ENCODE data around the gene EPO. TPM values are rescaled to one million over a fixed set of nuclear protein-coding genes. Genes with fewer than 3 reads are reported as not detected.
"Not testable (repeated sequence)": the region's sequence is repeated elsewhere in the genome, so short reads cannot be mapped to it uniquely, and the experiment has no call there.

Gene EPO
- total RNA-seq, 1 experiment from 2014 or later, result 0.44 TPM

DNA sequence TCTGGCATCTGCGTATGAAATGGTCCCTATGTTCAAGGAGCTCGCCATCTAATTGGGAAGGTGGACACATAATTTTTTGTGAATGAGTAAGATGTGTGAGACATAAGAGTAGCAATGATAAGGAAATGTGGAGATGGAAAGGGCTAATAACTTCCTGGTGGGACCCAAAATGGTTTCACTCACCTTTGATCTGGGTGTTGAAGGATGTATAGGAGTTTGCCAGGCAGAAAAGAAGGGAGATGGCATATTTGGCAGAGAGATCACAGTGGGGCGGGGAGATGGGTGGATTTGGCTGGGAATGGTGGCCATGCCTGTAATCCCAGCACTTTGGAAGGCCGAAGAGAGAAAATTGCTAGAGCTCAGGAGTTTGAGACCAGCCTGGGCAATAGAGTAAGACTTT lies 9.8 kb upstream of the EPO start:
- BruUV-seq (replicated peaks), result no TSS peak
- no peak for TF ChIP-seq EZH2 (IDR thresholded peaks at IDR 0.05; ENCODE audit: low read depth)
- TF ChIP-seq, protein P1, sequence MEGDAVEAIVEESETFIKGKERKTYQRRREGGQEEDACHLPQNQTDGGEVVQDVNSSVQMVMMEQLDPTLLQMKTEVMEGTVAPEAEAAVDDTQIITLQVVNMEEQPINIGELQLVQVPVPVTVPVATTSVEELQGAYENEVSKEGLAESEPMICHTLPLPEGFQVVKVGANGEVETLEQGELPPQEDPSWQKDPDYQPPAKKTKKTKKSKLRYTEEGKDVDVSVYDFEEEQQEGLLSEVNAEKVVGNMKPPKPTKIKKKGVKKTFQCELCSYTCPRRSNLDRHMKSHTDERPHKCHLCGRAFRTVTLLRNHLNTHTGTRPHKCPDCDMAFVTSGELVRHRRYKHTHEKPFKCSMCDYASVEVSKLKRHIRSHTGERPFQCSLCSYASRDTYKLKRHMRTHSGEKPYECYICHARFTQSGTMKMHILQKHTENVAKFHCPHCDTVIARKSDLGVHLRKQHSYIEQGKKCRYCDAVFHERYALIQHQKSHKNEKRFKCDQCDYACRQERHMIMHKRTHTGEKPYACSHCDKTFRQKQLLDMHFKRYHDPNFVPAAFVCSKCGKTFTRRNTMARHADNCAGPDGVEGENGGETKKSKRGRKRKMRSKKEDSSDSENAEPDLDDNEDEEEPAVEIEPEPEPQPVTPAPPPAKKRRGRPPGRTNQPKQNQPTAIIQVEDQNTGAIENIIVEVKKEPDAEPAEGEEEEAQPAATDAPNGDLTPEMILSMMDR (conservative IDR thresholded peaks at IDR 0.05), result no peak

DNA sequence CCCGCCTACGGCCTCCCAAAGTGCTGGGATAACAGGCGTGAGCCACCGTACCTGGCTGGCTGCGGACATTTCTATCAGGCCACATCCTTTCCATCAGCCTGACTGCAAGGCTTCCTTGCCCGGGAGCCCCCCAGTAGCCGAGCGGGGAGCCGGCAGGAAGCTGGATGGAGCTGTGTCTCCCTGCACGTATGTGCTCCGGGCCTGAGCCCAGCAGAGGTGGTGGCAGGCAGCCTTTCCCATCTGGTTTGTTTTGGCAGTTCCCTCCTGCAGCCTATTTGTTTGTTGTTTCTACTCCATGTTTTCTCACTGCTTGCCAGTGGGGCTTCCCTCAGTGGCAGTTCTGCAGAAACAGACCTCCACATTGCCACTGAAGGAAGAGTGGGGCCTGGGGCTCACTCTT lies 8.9 kb upstream of the EPO start:
- no peaks in the 10 kb centered on the region for H3K36me3 ChIP-seq (ENCODE audit: low read depth)
- H3K4me2 ChIP-seq, result no peak overlapping the region
- H3K9me3 ChIP-seq (ENCODE audit: insufficient read depth, low read depth), result no peaks in the 10 kb centered on the region
- ChIA-PET CTCF (no interaction called here), POLR2A (ENCODE audit: unreplicated experiment) (no interaction called here)
- H2AFZ ChIP-seq, result no peak overlapping the region
- no peaks in the 10 kb centered on the region for H4K20me1 ChIP-seq (ENCODE audit: insufficient read depth)
- H3K4me3 ChIP-seq, result no peak overlapping the region
- BruUV-seq (replicated peaks), result no TSS peak
- no peak for TF ChIP-seq EZH2 (IDR thresholded peaks at IDR 0.05; ENCODE audit: low read depth)
- TF ChIP-seq, protein P1 (conservative IDR thresholded peaks at IDR 0.05), result no peak
- intact Hi-C loops (cut with micrococcal nuclease; ENCODE audit: unreplicated experiment), result no loop called here
- peaks cover 17% of the 10 kb centered on the region for H3K79me2 ChIP-seq (ENCODE audit: low read depth)
- peaks cover 6% of the 10 kb centered on the region; the same call in 1 of the 2 replicates for H3K4me1 ChIP-seq (replicated peaks; ENCODE audit: insufficient read depth)
- no peaks in the 10 kb centered on the region for H3K9me2 ChIP-seq (ENCODE audit: insufficient read depth)
- H3F3A ChIP-seq (ENCODE audit: insufficient read depth, low read depth), result peaks cover 11% of the 10 kb centered on the region; the same call in 1 of the 2 replicates
- no peak for DNase-seq
- H3K27ac ChIP-seq, result no peak overlapping the region
- H3K27me3 ChIP-seq (ENCODE audit: insufficient read depth, low read depth), result no peaks in the 10 kb centered on the region

More for the DNA sequence above, 9.8 kb upstream of the EPO start:
- peaks cover 13% of the 10 kb centered on the region; the same call in 1 of the 2 replicates for H3F3A ChIP-seq (ENCODE audit: insufficient read depth, low read depth)
- ChIA-PET POLR2A (ENCODE audit: unreplicated experiment) (interaction anchor here (0.6 kb wide), 1 partner anchor 16 kb away, joined by 3 read pairs; no protein-coding TSS in a partner anchor), CTCF (no interaction called here)
- intact Hi-C loops (cut with micrococcal nuclease; ENCODE audit: unreplicated experiment), result no loop called here
- no peak overlapping the region for H2AFZ ChIP-seq
- DNase-seq, result no peak
- H3K9me3 ChIP-seq (ENCODE audit: insufficient read depth, low read depth), result no peaks in the 10 kb centered on the region
- H3K4me3 ChIP-seq, result no peak overlapping the region
- H3K27ac ChIP-seq, result no peak overlapping the region
- no peaks in the 10 kb centered on the region for H3K9me2 ChIP-seq (ENCODE audit: insufficient read depth)
- H3K79me2 ChIP-seq (ENCODE audit: low read depth), result peaks cover 22% of the 10 kb centered on the region
- H3K27me3 ChIP-seq (ENCODE audit: insufficient read depth, low read depth), result no peaks in the 10 kb centered on the region
- H4K20me1 ChIP-seq (ENCODE audit: insufficient read depth), result no peaks in the 10 kb centered on the region
- no peaks in the 10 kb centered on the region for H3K36me3 ChIP-seq (ENCODE audit: low read depth)
- H3K4me2 ChIP-seq, result no peak overlapping the region
- peaks cover 6% of the 10 kb centered on the region; the same call in 1 of the 2 replicates for H3K4me1 ChIP-seq (replicated peaks; ENCODE audit: insufficient read depth)

DNA sequence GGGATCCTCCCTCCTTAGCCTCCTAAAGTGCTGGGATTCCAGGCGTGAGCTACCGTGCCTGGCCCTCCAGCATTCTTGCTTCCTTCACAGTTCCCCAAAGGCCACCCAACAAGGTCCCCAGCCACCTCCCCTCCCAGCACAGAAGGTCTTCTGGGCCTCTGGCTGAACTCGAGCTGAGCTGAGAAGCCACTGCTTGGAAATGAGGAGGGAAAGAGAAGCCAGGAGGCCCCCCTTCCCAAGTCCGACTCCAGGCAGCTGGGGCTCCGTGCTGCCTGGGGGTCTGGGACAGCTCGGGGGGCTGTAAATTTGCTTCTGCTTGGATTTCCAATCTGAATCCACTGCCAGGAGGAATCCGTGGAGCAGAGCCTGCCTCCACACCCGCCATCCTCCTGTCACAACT lies 5.5 kb upstream of the EPO start:
- no peak for DNase-seq
- POLR2A ChIA-PET (ENCODE audit: unreplicated experiment), result interaction anchor here (0.6 kb wide), 1 partner anchor 303 kb away, joined by 6 read pairs; no protein-coding TSS in a partner anchor
- H4K20me1 ChIP-seq (ENCODE audit: insufficient read depth), result no peaks in the 10 kb centered on the region
- no peak overlapping the region for H3K4me3 ChIP-seq
- peaks cover 4% of the 10 kb centered on the region; the same call in 1 of the 2 replicates for H3F3A ChIP-seq (ENCODE audit: insufficient read depth, low read depth)
- H3K9me2 ChIP-seq (ENCODE audit: insufficient read depth), result no peaks in the 10 kb centered on the region
- no TSS peak for BruUV-seq (replicated peaks)
- intact Hi-C loops (cut with micrococcal nuclease; ENCODE audit: unreplicated experiment), result no loop called here
- no peak overlapping the region for H2AFZ ChIP-seq
- no peak overlapping the region for H3K27ac ChIP-seq
- H3K79me2 ChIP-seq (ENCODE audit: low read depth), result no peaks in the 10 kb centered on the region
- CTCF ChIA-PET, result interaction anchor here (0.9 kb wide), 1 partner anchor 9 kb away, joined by 7 read pairs; the partner anchor contains the start of gene POP7
- H3K27me3 ChIP-seq (ENCODE audit: insufficient read depth, low read depth), result no peaks in the 10 kb centered on the region
- no peaks in the 10 kb centered on the region for H3K9me3 ChIP-seq (ENCODE audit: insufficient read depth, low read depth)
- H3K4me1 ChIP-seq (replicated peaks; ENCODE audit: insufficient read depth), result peaks cover 8% of the 10 kb centered on the region; the same call in 1 of the 2 replicates
- no peaks in the 10 kb centered on the region for H3K36me3 ChIP-seq (ENCODE audit: low read depth)
- TF ChIP-seq EZH2 (IDR thresholded peaks at IDR 0.05; ENCODE audit: low read depth), result no peak
- TF ChIP-seq, protein P1 (conservative IDR thresholded peaks at IDR 0.05), result no peak
- H3K4me2 ChIP-seq, result no peak overlapping the region

DNA sequence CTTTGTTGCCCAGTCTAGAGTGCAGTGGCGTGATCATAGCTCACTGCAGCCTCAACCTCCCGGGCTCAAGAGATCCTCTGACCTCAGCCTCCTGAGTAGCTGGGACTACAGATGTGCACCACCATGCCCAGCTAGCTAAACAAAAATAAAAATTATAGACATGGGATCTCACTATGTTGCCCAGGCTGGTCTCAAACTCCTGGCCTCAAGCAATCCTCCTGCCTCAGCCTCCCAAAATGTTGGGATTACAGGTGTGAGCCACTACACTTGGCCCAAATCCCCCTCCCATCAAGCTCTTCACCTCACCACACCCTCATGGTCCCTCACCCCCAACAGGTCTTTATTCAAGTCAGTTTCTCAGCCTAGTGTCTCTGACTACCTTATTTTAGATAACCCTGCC lies 3.2 kb upstream of the EPO start:
- H3K36me3 ChIP-seq (ENCODE audit: low read depth); H3K27me3 ChIP-seq (ENCODE audit: insufficient read depth, low read depth); POLR2A ChIA-PET (ENCODE audit: unreplicated experiment); DNase-seq; H3K4me2 ChIP-seq; H3F3A ChIP-seq (ENCODE audit: insufficient read depth, low read depth); intact Hi-C loops (cut with micrococcal nuclease; ENCODE audit: unreplicated experiment); H4K20me1 ChIP-seq (ENCODE audit: insufficient read depth); H3K4me3 ChIP-seq; H3K9me3 ChIP-seq (ENCODE audit: insufficient read depth, low read depth); H3K27ac ChIP-seq; BruUV-seq (replicated peaks); H2AFZ ChIP-seq; H3K9me2 ChIP-seq (ENCODE audit: insufficient read depth); H3K79me2 ChIP-seq (ENCODE audit: low read depth): not testable (repeated sequence)
- CTCF ChIA-PET, result interaction anchor here (0.6 to 0.7 kb wide), 5 partner anchors 8 to 134 kb away, joined by 3 to 16 read pairs (median 6); no protein-coding TSS in a partner anchor
- H3K4me1 ChIP-seq (replicated peaks; ENCODE audit: insufficient read depth), result peaks cover 11% of the 10 kb centered on the region; the same call in 1 of the 2 replicates
